OCI-LY7 (cell line): Measurements from ENCODE around the gene DERA. TPM values are rescaled to one million over a fixed set of nuclear protein-coding genes. Genes with fewer than 3 reads are reported as not detected.
"Not testable (repeated sequence)": the region's sequence is repeated elsewhere in the genome, so short reads cannot be mapped to it uniquely, and the experiment has no call there.

Source experiments
- BruUV-seq: library from RNA; stranded (reverse); fragments of 400-500 nt; replicated peaks from 2 replicates; lab custom pipeline; 2021; lab: Mats Ljungman, UMichigan
- CTCF ChIA-PET: fragments of 300-600 bp; sonication (Branson Sonifier 250); formaldehyde crosslinking; loops from one replicate; lab custom pipeline; 2022; ENCODE audit warnings: antibody characterized with exemption; ENCODE audit not compliant: unreplicated experiment; lab: Charles Lee
- POLR2A ChIA-PET: fragments of 300-600 bp; sonication (Branson Sonifier 250); formaldehyde crosslinking; loops from one replicate; lab custom pipeline; 2022; ENCODE audit warnings: antibody characterized with exemption; lab: Charles Lee
- DNase-seq: peaks from one replicate; pipeline ENCODE4 v3.0.0-alpha.2; 2015; ENCODE audit warnings: low spot score
- H2AFZ ChIP-seq: fragments of 200-600 bp; sonication (generic), shearing (Covaris generic); 2 replicates; pipeline ENCODE4 v1.6.1; 2014; ENCODE audit warnings: mild to moderate bottlenecking, antibody characterized with exemption, low read length, moderate library complexity
- H3K27ac ChIP-seq: fragments of 200-600 bp; sonication (generic); 2 replicates; pipeline ENCODE4 v1.5.1; 2014; ENCODE audit warnings: mixed run types, low read depth, mild to moderate bottlenecking, moderate library complexity, low read length, inconsistent platforms; ENCODE audit not compliant: poor library complexity, severe bottlenecking
- H3K36me3 ChIP-seq: fragments of 200-600 bp; sonication (generic); 2 replicates; pipeline ENCODE4 v1.6.1; 2014; ENCODE audit warnings: mild to moderate bottlenecking, antibody characterized with exemption, low read length, moderate library complexity, mixed read lengths; ENCODE audit not compliant: insufficient read depth
- H3K4me1 ChIP-seq: fragments of 200-600 bp; sonication (generic); 2 replicates; pipeline ENCODE4 v1.5.1; 2014; ENCODE audit warnings: mild to moderate bottlenecking, low read length; ENCODE audit not compliant: insufficient read depth, poor library complexity, severe bottlenecking
- H3K4me2 ChIP-seq: fragments of 200-600 bp; sonication (generic); 2 replicates; pipeline ENCODE4 v1.6.1; 2014; ENCODE audit warnings: mild to moderate bottlenecking, low read length
- H3K4me3 ChIP-seq: fragments of 200-600 bp; sonication (generic); 2 replicates; pipeline ENCODE4 v1.5.1; 2014; ENCODE audit warnings: mild to moderate bottlenecking, low read depth, low read length; ENCODE audit not compliant: poor library complexity, severe bottlenecking
- H3K79me2 ChIP-seq: fragments of 200-600 bp; sonication (generic); 2 replicates; pipeline ENCODE4 v1.6.1; 2016; ENCODE audit warnings: low read depth, mild to moderate bottlenecking, low read length, moderate library complexity, mixed read lengths; ENCODE audit not compliant: insufficient read depth
- H3K9me2 ChIP-seq: fragments of 200-600 bp; sonication (generic); 2 replicates; pipeline ENCODE4 v1.6.1; 2016; ENCODE audit warnings: mild to moderate bottlenecking, low read length, mixed read lengths; ENCODE audit not compliant: insufficient read depth
- H3K9me3 ChIP-seq: fragments of 200-600 bp; sonication (generic); 2 replicates; pipeline ENCODE4 v1.6.1; 2014; ENCODE audit warnings: mild to moderate bottlenecking, mixed run types, low read length, mixed read lengths
- H4K20me1 ChIP-seq: fragments of 200-600 bp; sonication (generic); 2 replicates; pipeline ENCODE4 v1.6.1; 2014; ENCODE audit warnings: mild to moderate bottlenecking, antibody characterized with exemption, low read length, moderate library complexity, mixed read lengths; ENCODE audit not compliant: insufficient read depth
- EZH2phosphoT487 ChIP-seq: fragments of 200-600 bp; sonication (generic); IDR thresholded peaks from 2 replicates; pipeline ENCODE4 v1.6.1; 2018; ENCODE audit warnings: low read depth, borderline replicate concordance, mild to moderate bottlenecking, mixed run types, antibody characterized with exemption, low read length, moderate library complexity, mixed read lengths
- intact Hi-C: fragments of 100-400 bp; cut with micrococcal nuclease; formaldehyde crosslinking; loops from one replicate; pipeline ENCODE4 v1.10.0; 2022; ENCODE audit not compliant: unreplicated experiment
- total RNA-seq, 2 experiments: library from RNA; depleted of rRNA in 1 of 2; stranded (reverse); fragments of >200 nt in 1 of 2; shearing (Covaris generic) in 1 of 2; gene quantifications; 2 replicates each; pipeline ENCODE4 v1.2.3, GENCODE V29; 2014 to 2022
- TF ChIP-seq, protein P1 (sequence below): fragments of 200-600 bp; sonication (generic); conservative IDR thresholded peaks from 2 replicates; pipeline ENCODE4 v1.5.1; 2014; ENCODE audit warnings: mild to moderate bottlenecking, antibody characterized with exemption, low read length, moderate library complexity, mixed read lengths

DERA gene
- total RNA-seq, 2 experiments from 2014 or later, result 68.6 to 87.2 TPM

DNA sequence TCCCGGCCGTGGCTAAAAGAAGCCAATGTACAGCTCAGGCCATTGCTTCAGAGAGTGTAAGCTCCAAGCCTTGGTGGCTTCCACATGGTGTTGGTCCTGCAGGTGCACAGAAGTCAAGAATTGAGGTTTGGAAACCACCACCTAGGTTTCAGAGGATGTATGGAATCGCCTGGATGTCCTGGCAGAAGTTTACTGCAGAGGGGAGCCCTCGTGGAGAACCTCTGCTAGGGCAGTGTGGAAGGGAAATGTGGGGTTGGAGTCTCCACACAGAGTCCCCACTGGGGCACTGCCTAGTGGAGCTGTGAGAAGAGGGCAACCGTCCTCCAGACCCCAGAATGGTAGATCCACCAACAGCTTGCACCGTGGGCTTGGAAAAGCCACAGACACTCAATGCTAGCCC lies 103.3 kb downstream of the DERA start:
- H3K36me3 ChIP-seq, result peaks cover 90% of the 10 kb centered on the region
- POLR2A ChIA-PET, result interaction anchor here (1.2 kb wide), 1 partner anchor 10 kb away, joined by 3 read pairs; no protein-coding TSS in a partner anchor
- not testable (repeated sequence) for H3K4me1 ChIP-seq

DNA sequence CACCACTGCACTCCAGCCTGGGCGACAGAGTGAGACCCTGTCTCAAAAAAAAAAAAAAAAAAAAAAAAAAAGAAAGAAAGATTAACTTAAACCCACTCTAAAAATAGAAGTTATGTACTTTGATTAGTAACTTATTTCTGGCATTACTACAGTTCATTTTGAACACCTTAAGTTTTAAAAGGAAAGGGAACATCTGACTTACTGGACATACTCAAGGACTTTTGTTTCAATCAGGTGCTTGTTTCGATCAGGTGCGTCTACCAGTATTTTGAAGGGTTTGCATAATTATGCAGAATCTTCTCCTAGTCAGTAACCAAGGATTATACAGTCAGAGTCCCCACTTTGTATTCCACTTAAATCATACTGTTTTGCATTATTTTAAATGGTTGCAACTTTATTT lies 105.6 kb downstream of the DERA start:
- H3K36me3 ChIP-seq, result peaks cover 95% of the 10 kb centered on the region
- no peak overlapping the region for H2AFZ ChIP-seq

More for the DNA sequence above, 103.3 kb downstream of the DERA start:
- H3K27ac ChIP-seq, CTCF ChIA-PET, H3K4me2 ChIP-seq, H3K4me3 ChIP-seq, H2AFZ ChIP-seq, intact Hi-C loops, H3K9me2 ChIP-seq, H4K20me1 ChIP-seq, BruUV-seq: not testable (repeated sequence)
- Histone ChIP-seq H3K9me3 (peaks cover 60% of the 10 kb centered on the region), H3K79me2 (peaks cover 77% of the 10 kb centered on the region)
- peak; percentile 60 for DNase-seq

DNA sequence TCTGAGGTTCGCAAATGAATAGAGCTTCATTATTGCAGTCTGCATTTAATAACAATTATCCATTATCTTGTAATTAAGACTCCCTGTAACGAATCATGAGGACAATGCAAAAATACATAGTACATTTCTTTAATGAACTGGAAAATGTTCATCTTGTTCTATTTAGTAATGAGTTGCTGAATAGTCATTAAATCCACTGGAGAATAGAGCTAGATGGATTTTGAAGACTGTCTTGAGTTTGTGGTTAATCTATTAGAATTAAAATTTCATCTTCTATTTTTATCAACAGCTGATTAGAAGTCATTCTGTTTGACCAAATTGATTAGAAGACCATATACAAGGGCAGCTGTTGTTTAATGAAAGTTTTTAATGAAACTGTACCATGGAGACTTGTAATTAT lies 107.2 kb downstream of the DERA start:
- H3K4me1 ChIP-seq, result no peaks in the 10 kb centered on the region
- POLR2A ChIA-PET, result interaction anchor here (0.7 to 2.1 kb wide), 8 partner anchors 8 to 41 kb away, joined by 3 to 7 read pairs (median 4); no protein-coding TSS in a partner anchor
- peaks cover 95% of the 10 kb centered on the region for H3K36me3 ChIP-seq
- CTCF ChIA-PET, result no interaction called here
- peaks cover 66% of the 10 kb centered on the region for H3K9me3 ChIP-seq
- H3K4me3 ChIP-seq, result no peak overlapping the region
- TF ChIP-seq, protein P1, sequence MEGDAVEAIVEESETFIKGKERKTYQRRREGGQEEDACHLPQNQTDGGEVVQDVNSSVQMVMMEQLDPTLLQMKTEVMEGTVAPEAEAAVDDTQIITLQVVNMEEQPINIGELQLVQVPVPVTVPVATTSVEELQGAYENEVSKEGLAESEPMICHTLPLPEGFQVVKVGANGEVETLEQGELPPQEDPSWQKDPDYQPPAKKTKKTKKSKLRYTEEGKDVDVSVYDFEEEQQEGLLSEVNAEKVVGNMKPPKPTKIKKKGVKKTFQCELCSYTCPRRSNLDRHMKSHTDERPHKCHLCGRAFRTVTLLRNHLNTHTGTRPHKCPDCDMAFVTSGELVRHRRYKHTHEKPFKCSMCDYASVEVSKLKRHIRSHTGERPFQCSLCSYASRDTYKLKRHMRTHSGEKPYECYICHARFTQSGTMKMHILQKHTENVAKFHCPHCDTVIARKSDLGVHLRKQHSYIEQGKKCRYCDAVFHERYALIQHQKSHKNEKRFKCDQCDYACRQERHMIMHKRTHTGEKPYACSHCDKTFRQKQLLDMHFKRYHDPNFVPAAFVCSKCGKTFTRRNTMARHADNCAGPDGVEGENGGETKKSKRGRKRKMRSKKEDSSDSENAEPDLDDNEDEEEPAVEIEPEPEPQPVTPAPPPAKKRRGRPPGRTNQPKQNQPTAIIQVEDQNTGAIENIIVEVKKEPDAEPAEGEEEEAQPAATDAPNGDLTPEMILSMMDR, result no peak
- no peak for TF ChIP-seq EZH2phosphoT487
- no peaks in the 10 kb centered on the region for H3K9me2 ChIP-seq
- no peaks in the 10 kb centered on the region for H4K20me1 ChIP-seq
- no peak overlapping the region for H2AFZ ChIP-seq
- H3K79me2 ChIP-seq, result peaks cover 52% of the 10 kb centered on the region
- intact Hi-C loops, result no loop called here
- H3K27ac ChIP-seq, result no peak overlapping the region
- no peak for DNase-seq
- H3K4me2 ChIP-seq, result no peak overlapping the region
- no TSS peak for BruUV-seq

More for the DNA sequence above, 105.6 kb downstream of the DERA start:
- Histone ChIP-seq H3K27ac (no peak overlapping the region), H3K9me2 (no peaks in the 10 kb centered on the region), H3K4me3 (no peak overlapping the region), H3K4me1 (no peaks in the 10 kb centered on the region), H4K20me1 (no peaks in the 10 kb centered on the region), H3K4me2 (no peak overlapping the region), H3K79me2 (peaks cover 62% of the 10 kb centered on the region), H3K9me3 (peaks cover 72% of the 10 kb centered on the region)
- TF ChIP-seq EZH2phosphoT487, result no peak
- TF ChIP-seq, protein P1, result no peak
- no TSS peak for BruUV-seq
- intact Hi-C loops, result no loop called here
- ChIA-PET POLR2A (interaction anchor here (0.6 to 1.6 kb wide), 3 partner anchors 9 to 430 kb away, joined by 3 to 5 read pairs (median 4); no protein-coding TSS in a partner anchor), CTCF (no interaction called here)
- no peak for DNase-seq
